Nephron progenitor cell (in vitro differentiated cells): ENCODE results near the gene EN2.

Experiments used
- DNase-seq: peaks from one replicate; pipeline ENCODE4 v3.0.0; 2021
- H3K27ac Mint-ChIP-seq: 2 replicates; pipeline ENCODE4 v1.8.0; 2021; ENCODE audit warnings: mild to moderate bottlenecking, moderate library complexity, mixed read lengths
- H3K27me3 Mint-ChIP-seq: 2 replicates; pipeline ENCODE4 v1.8.0; 2021; ENCODE audit warnings: mild to moderate bottlenecking, low read depth, mixed read lengths; ENCODE audit not compliant: poor library complexity
- H3K36me3 Mint-ChIP-seq: 2 replicates; pipeline ENCODE4 v1.8.0; 2021; ENCODE audit warnings: low read depth, mixed read lengths
- H3K4me1 Mint-ChIP-seq: 2 replicates; pipeline ENCODE4 v1.8.0; 2021; ENCODE audit warnings: mixed read lengths
- H3K4me3 Mint-ChIP-seq: 2 replicates; pipeline ENCODE4 v1.8.0; 2021; ENCODE audit warnings: mild to moderate bottlenecking, moderate library complexity, mixed read lengths
- H3K9me3 Mint-ChIP-seq: 2 replicates; pipeline ENCODE4 v1.8.0; 2021; ENCODE audit warnings: mild to moderate bottlenecking, moderate library complexity, mixed read lengths
- CTCF ChIP-seq: fragments of 200-600 bp; sonication (generic); IDR thresholded peaks from 2 replicates; pipeline ENCODE4 v1.5.0; 2021; ENCODE audit warnings: antibody characterized with exemption

EN2 gene

GRCh38 chr7:155429651-155430050 lies 28.3 kb upstream of the EN2 start:
- no peak for DNase-seq
- TF ChIP-seq CTCF = no peak
- Mint-ChIP-seq H3K27me3 (peaks cover 84% of the 10 kb centered on the region), H3K9me3 (peaks cover 4% of the 10 kb centered on the region), H3K4me1 (no peaks in the 10 kb centered on the region), H3K36me3 (no peaks in the 10 kb centered on the region), H3K27ac (no peak overlapping the region), H3K4me3 (no peak overlapping the region)

DNA sequence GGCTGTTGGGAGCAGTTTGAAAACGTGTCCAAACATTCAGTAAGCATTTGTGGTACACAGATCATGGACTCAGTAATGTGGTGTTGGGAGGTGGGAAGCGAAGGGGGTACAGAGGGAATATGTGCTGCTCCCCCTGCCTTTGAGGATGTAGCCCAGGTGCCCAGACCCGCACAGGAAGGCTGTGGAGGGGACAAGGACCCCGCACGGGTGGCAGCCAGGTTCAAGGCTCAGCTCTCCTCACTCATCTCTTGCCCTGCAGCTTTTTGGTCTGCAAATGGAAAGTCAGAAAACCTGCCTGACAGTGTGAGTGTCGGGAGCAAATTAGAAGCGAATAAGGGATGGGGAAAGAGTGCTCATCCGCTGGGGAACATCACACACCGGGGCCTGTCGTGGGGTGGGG lies 27.3 kb upstream of the EN2 start:
- DNase-seq = no peak
- Mint-ChIP-seq H3K27me3 (peaks cover 83% of the 10 kb centered on the region), H3K4me1 (no peaks in the 10 kb centered on the region), H3K9me3 (peaks cover 4% of the 10 kb centered on the region), H3K36me3 (no peaks in the 10 kb centered on the region), H3K27ac (no peak overlapping the region), H3K4me3 (no peak overlapping the region)
- no peak for TF ChIP-seq CTCF

DNA sequence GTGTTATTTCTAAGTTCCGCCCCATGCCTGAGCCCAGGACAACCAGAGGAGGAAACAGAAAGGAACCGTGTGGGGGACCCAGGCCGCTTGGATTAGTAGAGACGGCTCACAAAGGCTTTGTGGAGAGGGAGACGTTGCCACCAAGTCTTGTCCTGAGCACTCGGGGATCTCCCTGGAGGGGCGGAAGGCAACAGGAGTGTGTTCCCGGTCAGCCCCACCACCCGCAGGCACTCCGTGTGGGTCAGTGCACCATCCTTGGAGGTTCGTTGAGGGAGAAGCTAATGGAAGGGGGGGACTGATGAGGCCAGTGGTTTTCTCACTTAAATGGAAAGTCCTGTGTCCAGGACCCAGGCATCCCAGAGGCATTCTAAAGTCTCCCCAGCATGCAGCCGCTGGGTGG lies 26.7 kb upstream of the EN2 start:
- no peak for DNase-seq
- H3K9me3 Mint-ChIP-seq = peaks cover 4% of the 10 kb centered on the region
- H3K27ac Mint-ChIP-seq = no peak overlapping the region
- no peaks in the 10 kb centered on the region for H3K4me1 Mint-ChIP-seq
- no peak for TF ChIP-seq CTCF
- H3K4me3 Mint-ChIP-seq = no peak overlapping the region
- peaks cover 83% of the 10 kb centered on the region for H3K27me3 Mint-ChIP-seq
- H3K36me3 Mint-ChIP-seq = no peaks in the 10 kb centered on the region

DNA sequence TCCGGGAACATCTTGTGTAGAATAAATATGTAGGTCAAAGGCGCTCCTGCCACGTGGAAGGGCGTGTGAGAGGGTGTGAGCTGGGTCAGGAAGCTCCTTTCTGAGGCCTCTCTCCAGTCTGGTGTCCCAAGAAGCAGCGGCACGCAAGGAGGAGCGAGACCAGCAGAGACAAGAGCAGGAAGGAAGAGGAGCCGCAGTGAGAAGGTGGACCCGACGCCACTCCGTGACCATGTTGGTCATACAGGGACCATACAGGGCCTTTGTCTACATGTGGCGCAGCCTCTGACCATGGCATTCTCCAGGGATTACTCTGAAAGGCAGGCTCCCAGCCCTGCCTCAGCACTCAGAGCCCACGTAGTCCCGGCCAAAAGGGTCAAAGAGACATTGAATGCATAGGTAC lies 26.2 kb upstream of the EN2 start:
- TF ChIP-seq CTCF = no peak
- H3K27me3 Mint-ChIP-seq = peaks cover 83% of the 10 kb centered on the region
- H3K27ac Mint-ChIP-seq = no peak overlapping the region
- H3K4me3 Mint-ChIP-seq = no peak overlapping the region
- H3K36me3 Mint-ChIP-seq = no peaks in the 10 kb centered on the region
- DNase-seq = no peak
- H3K9me3 Mint-ChIP-seq = peaks cover 4% of the 10 kb centered on the region
- no peaks in the 10 kb centered on the region for H3K4me1 Mint-ChIP-seq

GRCh38 chr7:155435110-155435509 lies 22.8 kb upstream of the EN2 start:
- Mint-ChIP-seq H3K9me3 (peaks cover 10% of the 10 kb centered on the region), H3K4me1 (peaks cover 5% of the 10 kb centered on the region), H3K36me3 (no peaks in the 10 kb centered on the region), H3K27me3 (peaks cover 94% of the 10 kb centered on the region), H3K4me3 (no peak overlapping the region), H3K27ac (no peak overlapping the region)
- no peak for TF ChIP-seq CTCF
- DNase-seq = no peak

DNA sequence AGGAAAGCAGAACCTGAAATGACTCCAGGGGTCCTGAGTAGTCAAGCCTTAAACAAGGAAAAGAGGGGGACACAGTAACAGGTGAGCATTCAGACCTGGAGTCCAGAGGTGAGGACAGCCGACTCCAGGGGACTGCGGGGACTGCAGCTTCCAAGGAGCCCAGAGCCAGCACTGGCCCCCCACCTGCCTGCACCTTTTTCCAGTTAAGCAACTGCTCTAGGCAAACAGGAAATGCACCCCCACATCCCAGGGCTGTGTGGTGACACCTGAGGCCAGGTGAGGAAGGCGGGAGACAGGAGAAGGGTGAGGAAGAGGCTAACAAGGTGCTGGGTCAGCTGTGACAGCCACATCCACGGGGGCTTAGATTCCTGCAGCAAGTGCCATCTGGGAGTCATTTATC lies 20.1 kb upstream of the EN2 start:
- Mint-ChIP-seq H3K36me3 (no peaks in the 10 kb centered on the region), H3K27ac (no peak overlapping the region), H3K27me3 (peaks cover 95% of the 10 kb centered on the region), H3K4me3 (no peak overlapping the region), H3K9me3 (peaks cover 6% of the 10 kb centered on the region), H3K4me1 (peaks cover 5% of the 10 kb centered on the region)
- TF ChIP-seq CTCF = no peak
- DNase-seq = no peak
